ENCODE results near the gene ARHGAP22. TPM values are rescaled to one million over a fixed set of nuclear protein-coding genes. Genes with fewer than 3 reads are reported as not detected.

The ARHGAP22 gene
- total RNA-seq, 1 experiment from 2014 or later = 1.8 TPM

DNA sequence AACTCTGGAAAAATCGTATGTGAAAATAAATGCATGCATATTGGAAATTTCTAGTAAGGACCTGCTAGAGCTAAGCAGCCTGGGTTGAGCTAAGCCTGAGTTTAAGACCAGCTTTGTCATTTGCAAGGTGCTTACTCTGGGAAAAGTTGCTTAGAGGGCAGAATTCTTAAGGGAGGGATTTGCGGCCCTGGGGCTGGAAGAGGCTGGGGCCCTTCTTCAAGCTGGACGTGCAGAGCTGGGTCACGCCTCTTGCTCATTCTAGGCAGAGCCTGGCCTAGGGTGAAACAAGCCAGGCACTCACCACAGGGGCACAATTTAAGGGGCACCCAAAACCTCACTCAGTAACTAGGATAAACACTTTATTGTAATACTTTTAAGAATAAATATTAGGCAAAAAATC lies 137.2 kb downstream of the ARHGAP22 start:
- Histone ChIP-seq H3K27ac (ENCODE audit: low read length) (no peak overlapping the region), H3K4me3 (ENCODE audit: low read depth in 2 of 2, low read length in 2 of 2) (no peak overlapping the region), H3K27me3 (ENCODE audit: control insufficient read depth, insufficient read depth, low read length) (peaks cover 4% of the 10 kb centered on the region; the same call in 1 of the 2 replicates), H3K9me3 (ENCODE audit: control insufficient read depth, insufficient read depth, low read depth, low read length) (no peaks in the 10 kb centered on the region), H3K4me1 (ENCODE audit: control insufficient read depth, insufficient read depth, low read length) (no peaks in the 10 kb centered on the region; the same call in 1 of the 2 replicates), H3K36me3 (ENCODE audit: control insufficient read depth, insufficient read depth, low read length) (no peaks in the 10 kb centered on the region)
- DNase-seq (ENCODE audit: low read depth, low spot score) = no peak
- in situ Hi-C loops (cut with HindIII; ENCODE audit: low pct_unique_long_range_greater_than_20kb, low sequenced_read_pairs) (no loop called here), intact Hi-C loops (cut with micrococcal nuclease; ENCODE audit: unreplicated experiment) (no loop called here)
- no TSS peak for BruUV-seq (replicated peaks)
- ChIA-PET POLR2A (no interaction called here), CTCF (interaction anchor here (0.6 kb wide), 1 partner anchor 14 kb away, joined by 3 read pairs; no protein-coding TSS in a partner anchor)
- no peak for ATAC-seq
- TF ChIP-seq, protein P1, sequence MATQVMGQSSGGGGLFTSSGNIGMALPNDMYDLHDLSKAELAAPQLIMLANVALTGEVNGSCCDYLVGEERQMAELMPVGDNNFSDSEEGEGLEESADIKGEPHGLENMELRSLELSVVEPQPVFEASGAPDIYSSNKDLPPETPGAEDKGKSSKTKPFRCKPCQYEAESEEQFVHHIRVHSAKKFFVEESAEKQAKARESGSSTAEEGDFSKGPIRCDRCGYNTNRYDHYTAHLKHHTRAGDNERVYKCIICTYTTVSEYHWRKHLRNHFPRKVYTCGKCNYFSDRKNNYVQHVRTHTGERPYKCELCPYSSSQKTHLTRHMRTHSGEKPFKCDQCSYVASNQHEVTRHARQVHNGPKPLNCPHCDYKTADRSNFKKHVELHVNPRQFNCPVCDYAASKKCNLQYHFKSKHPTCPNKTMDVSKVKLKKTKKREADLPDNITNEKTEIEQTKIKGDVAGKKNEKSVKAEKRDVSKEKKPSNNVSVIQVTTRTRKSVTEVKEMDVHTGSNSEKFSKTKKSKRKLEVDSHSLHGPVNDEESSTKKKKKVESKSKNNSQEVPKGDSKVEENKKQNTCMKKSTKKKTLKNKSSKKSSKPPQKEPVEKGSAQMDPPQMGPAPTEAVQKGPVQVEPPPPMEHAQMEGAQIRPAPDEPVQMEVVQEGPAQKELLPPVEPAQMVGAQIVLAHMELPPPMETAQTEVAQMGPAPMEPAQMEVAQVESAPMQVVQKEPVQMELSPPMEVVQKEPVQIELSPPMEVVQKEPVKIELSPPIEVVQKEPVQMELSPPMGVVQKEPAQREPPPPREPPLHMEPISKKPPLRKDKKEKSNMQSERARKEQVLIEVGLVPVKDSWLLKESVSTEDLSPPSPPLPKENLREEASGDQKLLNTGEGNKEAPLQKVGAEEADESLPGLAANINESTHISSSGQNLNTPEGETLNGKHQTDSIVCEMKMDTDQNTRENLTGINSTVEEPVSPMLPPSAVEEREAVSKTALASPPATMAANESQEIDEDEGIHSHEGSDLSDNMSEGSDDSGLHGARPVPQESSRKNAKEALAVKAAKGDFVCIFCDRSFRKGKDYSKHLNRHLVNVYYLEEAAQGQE (IDR thresholded peaks at IDR 0.05; ENCODE audit: insufficient read depth in 1 of 2, low read depth in 2 of 2, low read length in 1 of 2) = no peak
- TF ChIP-seq TCF7L2 (IDR thresholded peaks at IDR 0.05; ENCODE audit: low read depth, low read length) (no peak), SIN3A (IDR thresholded peaks at IDR 0.05; ENCODE audit: borderline replicate concordance, insufficient read depth, low read depth, low read length) (no peak)

DNA sequence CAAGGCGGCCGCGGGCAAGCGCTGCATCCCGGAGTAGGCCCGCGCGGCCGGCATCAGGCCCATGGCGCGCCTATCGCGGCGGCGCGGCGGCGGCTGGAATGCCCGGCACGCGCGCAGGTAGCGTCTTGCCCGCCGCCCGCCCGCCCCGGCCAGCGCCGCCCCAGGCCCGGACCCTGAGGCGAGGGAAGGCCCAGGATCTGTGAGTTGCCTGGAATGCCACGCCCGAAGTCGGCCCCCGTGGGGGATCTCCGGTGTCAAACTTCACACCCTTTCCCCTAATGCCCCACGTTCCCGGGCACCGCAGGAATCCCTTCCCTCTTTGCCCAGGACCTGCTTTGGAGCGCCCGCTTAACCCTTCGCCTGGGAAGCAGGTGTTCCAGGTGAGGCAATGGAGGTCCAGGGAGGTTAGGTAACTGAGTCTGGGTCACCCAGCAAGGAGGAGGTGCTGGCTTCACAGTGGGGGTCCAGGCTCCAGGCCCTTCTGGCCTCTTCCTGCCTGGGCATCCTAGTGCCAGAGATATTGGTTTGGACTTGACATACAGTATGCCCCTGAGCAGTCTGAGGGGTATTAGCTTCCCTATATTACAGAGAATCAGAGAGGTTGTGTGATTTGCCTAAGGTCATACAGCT lies 138.1 kb downstream of the ARHGAP22 start:
- Histone ChIP-seq H3K4me3 (ENCODE audit: low read depth in 2 of 2, low read length in 2 of 2) (no peak overlapping the region), H3K27me3 (ENCODE audit: control insufficient read depth, insufficient read depth, low read length) (peaks cover 4% of the 10 kb centered on the region; the same call in 1 of the 2 replicates), H3K27ac (ENCODE audit: low read length) (no peak overlapping the region), H3K4me1 (ENCODE audit: control insufficient read depth, insufficient read depth, low read length) (no peaks in the 10 kb centered on the region; the same call in 1 of the 2 replicates), H3K9me3 (ENCODE audit: control insufficient read depth, insufficient read depth, low read depth, low read length) (no peaks in the 10 kb centered on the region), H3K36me3 (ENCODE audit: control insufficient read depth, insufficient read depth, low read length) (no peaks in the 10 kb centered on the region)
- in situ Hi-C loops (cut with HindIII; ENCODE audit: low pct_unique_long_range_greater_than_20kb, low sequenced_read_pairs) (no loop called here), intact Hi-C loops (cut with micrococcal nuclease; ENCODE audit: unreplicated experiment) (no loop called here)
- TF ChIP-seq POLR2AphosphoS5 (IDR thresholded peaks at IDR 0.05; ENCODE audit: low read depth, low read length) (no peak), TCF7L2 (IDR thresholded peaks at IDR 0.05; ENCODE audit: low read depth, low read length) (no peak), SIN3A (IDR thresholded peaks at IDR 0.05; ENCODE audit: borderline replicate concordance, insufficient read depth, low read depth, low read length) (no peak)
- TF ChIP-seq, protein P2, sequence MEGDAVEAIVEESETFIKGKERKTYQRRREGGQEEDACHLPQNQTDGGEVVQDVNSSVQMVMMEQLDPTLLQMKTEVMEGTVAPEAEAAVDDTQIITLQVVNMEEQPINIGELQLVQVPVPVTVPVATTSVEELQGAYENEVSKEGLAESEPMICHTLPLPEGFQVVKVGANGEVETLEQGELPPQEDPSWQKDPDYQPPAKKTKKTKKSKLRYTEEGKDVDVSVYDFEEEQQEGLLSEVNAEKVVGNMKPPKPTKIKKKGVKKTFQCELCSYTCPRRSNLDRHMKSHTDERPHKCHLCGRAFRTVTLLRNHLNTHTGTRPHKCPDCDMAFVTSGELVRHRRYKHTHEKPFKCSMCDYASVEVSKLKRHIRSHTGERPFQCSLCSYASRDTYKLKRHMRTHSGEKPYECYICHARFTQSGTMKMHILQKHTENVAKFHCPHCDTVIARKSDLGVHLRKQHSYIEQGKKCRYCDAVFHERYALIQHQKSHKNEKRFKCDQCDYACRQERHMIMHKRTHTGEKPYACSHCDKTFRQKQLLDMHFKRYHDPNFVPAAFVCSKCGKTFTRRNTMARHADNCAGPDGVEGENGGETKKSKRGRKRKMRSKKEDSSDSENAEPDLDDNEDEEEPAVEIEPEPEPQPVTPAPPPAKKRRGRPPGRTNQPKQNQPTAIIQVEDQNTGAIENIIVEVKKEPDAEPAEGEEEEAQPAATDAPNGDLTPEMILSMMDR (IDR thresholded peaks at IDR 0.05) = no peak
- TF ChIP-seq, protein P1 (IDR thresholded peaks at IDR 0.05; ENCODE audit: insufficient read depth in 1 of 2, low read depth in 2 of 2, low read length in 1 of 2) = no peak
- ChIA-PET POLR2A (no interaction called here), CTCF (no interaction called here)
- ATAC-seq = 0 out of 2 replicates have a peak, but pooled peaks have one; percentile 30
- no peak for DNase-seq (ENCODE audit: low read depth, low spot score)
- no TSS peak for BruUV-seq (replicated peaks)
